ENCODE results near the gene TMEM91.
A peak's percentile ranks its signal among the peaks of the same experiment; 100 is the strongest.

Gene TMEM91

GRCh38 chr19:41351339-41352245, 24.7 kb upstream of the TMEM91 start:
- no peak for TF ChIP-seq CTCF (IDR thresholded peaks at IDR 0.05; ENCODE audit: low read depth, low read length)
- DNase-seq: peak; percentile 41
- Histone ChIP-seq H3K27me3 (ENCODE audit: insufficient read depth, low read depth, severe bottlenecking) (peaks cover 10% of the 10 kb centered on the region), H3K9me3 (ENCODE audit: severe bottlenecking) (no peaks in the 10 kb centered on the region), H3K36me3 (no peaks in the 10 kb centered on the region; the same call in 1 of the 2 replicates), H3K4me3 (ENCODE audit: low read depth, low read length) (peak overlapping the region; percentile 57), H3K27ac (no peak overlapping the region)

GRCh38 chr19:41352279-41352608, 24.1 kb upstream of the TMEM91 start:
- Histone ChIP-seq H3K9me3 (ENCODE audit: severe bottlenecking) (no peaks in the 10 kb centered on the region), H3K4me3 (ENCODE audit: low read depth, low read length) (peak overlapping the region; percentile 57), H3K36me3 (no peaks in the 10 kb centered on the region; the same call in 1 of the 2 replicates), H3K27me3 (ENCODE audit: insufficient read depth, low read depth, severe bottlenecking) (peaks cover 10% of the 10 kb centered on the region), H3K27ac (no peak overlapping the region)
- DNase-seq: no peak
- no peak for TF ChIP-seq CTCF (IDR thresholded peaks at IDR 0.05; ENCODE audit: low read depth, low read length)

GRCh38 chr19:41352609-41353465, 23.5 kb upstream of the TMEM91 start:
- Histone ChIP-seq H3K9me3 (ENCODE audit: severe bottlenecking) (no peaks in the 10 kb centered on the region), H3K36me3 (no peaks in the 10 kb centered on the region), H3K27ac (0 out of 2 replicates have a peak overlapping the region, but pooled peaks have one; percentile 33), H3K27me3 (ENCODE audit: insufficient read depth, low read depth, severe bottlenecking) (peaks cover 10% of the 10 kb centered on the region), H3K4me3 (ENCODE audit: low read depth, low read length) (peak overlapping the region; percentile 57)
- peak; percentile 47 for TF ChIP-seq CTCF (IDR thresholded peaks at IDR 0.05; ENCODE audit: low read depth, low read length)
- DNase-seq: peak; percentile 75

GRCh38 chr19:41353466-41354342, 22.6 kb upstream of the TMEM91 start, which contains the start of gene TGFB1:
Gene TGFB1 (minus strand): TSS chr19:41353922. CDS start chr19:41353044, 878 bp downstream.
- Histone ChIP-seq H3K9me3 (ENCODE audit: severe bottlenecking) (no peaks in the 10 kb centered on the region), H3K27ac (0 out of 2 replicates have a peak within 1 kb of the TSS, but pooled peaks have one; percentile 33), H3K36me3 (no peaks in the 10 kb centered on the region), H3K4me3 (ENCODE audit: low read depth, low read length) (peak within 1 kb of the TSS; percentile 57), H3K27me3 (ENCODE audit: insufficient read depth, low read depth, severe bottlenecking) (peaks cover 10% of the 10 kb centered on the region)
- peak; percentile 88 for DNase-seq
- TF ChIP-seq CTCF (IDR thresholded peaks at IDR 0.05; ENCODE audit: low read depth, low read length): peak; percentile 85

- no peak for DNase-seq
- no peak for TF ChIP-seq CTCF (IDR thresholded peaks at IDR 0.05; ENCODE audit: low read depth, low read length)
- peak overlapping the region; percentile 57 for H3K4me3 ChIP-seq (ENCODE audit: low read depth, low read length)
- peaks cover 10% of the 10 kb centered on the region for H3K27me3 ChIP-seq (ENCODE audit: insufficient read depth, low read depth, severe bottlenecking)
- no peak overlapping the region for H3K27ac ChIP-seq
- H3K9me3 ChIP-seq (ENCODE audit: severe bottlenecking): no peaks in the 10 kb centered on the region
- H3K36me3 ChIP-seq: no peaks in the 10 kb centered on the region
These were observed 21.9 kb upstream of the TMEM91 start for GRCh38 chr19:41354343-41354953.
